ENCODE data around the gene PCBP3.

GRCh38 chr21:45894450-45894825 lies 250.9 kb downstream of the PCBP3 start:
- TF ChIP-seq CTCF (conservative IDR thresholded peaks at IDR 0.05) (no peak), ZFX (IDR thresholded peaks at IDR 0.05) (no peak)

All from C4-2B (cell line).